Smooth muscle cell of the brain vasculature (primary cell): ENCODE data around the gene RNU6-9.

Experiments used
- DNase-seq: peaks from one replicate; pipeline ENCODE4 v3.0.0-alpha.2; 2012; ENCODE audit warnings: low read depth, low spot score

Gene RNU6-9

GRCh38 chr19:897442-898039 lies 4.3 kb downstream of the RNU6-9 start:
- no peak for DNase-seq

DNA sequence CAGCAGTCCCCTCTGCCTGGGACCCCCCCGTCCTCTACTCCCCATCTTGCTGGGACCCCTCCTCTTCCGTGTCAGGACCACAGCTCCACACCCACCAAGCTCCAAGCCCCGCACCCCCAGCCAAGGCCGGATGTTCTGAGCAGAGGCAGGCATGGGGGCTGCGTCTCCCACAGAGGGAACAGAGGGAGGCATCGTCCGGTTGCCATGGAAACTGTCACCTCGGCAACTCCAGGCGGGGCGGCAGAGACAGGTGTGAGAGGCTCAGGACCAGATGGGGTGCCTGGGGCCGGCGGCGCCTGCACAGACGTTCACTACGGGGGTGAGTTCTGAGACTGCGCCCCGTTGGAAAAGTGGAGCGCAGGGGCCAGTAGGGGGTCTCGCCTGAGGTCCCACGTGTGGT lies 5.4 kb downstream of the RNU6-9 start:
- no peak for DNase-seq

- DNase-seq, result no peak
Measured at GRCh38 chr19:899336-900042, 6.2 kb downstream of the RNU6-9 start.

- DNase-seq, result no peak
Measured at GRCh38 chr19:900043-900301, 6.7 kb downstream of the RNU6-9 start.

DNA sequence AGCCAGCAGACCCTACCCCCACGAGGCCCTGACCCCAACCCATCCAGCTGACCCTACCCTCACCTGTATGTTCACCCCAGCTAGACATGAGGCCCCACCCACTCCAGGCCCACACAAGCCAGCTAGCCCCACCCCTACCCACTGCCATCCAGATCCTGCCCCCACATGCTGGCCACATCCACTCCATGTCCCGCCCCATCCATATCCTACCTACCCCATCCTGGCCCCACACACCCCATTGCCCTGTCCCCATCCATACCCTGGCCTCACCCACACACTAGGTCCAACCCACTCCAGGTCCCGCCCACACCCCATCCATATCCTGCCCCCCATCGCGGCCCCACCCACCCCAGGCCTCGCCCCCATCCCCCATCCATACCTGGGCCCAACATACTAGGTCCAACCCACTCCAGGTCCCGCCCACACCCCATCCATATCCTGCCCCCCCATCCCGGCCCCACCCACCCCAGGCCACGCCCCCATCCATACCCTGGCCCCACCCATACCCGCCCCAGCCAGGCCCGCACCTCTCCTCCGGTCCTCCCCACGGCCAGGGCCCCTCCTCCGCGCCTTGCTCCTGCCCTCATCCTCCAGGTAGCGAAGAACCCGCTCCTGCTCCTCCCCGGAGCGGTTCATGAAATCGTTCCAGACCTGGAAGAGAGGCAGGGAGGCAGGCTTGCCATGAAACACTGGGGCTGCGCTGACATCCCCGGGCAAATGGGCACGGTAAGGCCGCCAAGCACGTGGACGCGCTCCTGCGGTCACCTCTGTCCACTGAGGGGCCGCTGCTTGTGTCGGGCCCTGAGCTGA lies 7.2 kb downstream of the RNU6-9 start:
- DNase-seq, result no peak

DNA sequence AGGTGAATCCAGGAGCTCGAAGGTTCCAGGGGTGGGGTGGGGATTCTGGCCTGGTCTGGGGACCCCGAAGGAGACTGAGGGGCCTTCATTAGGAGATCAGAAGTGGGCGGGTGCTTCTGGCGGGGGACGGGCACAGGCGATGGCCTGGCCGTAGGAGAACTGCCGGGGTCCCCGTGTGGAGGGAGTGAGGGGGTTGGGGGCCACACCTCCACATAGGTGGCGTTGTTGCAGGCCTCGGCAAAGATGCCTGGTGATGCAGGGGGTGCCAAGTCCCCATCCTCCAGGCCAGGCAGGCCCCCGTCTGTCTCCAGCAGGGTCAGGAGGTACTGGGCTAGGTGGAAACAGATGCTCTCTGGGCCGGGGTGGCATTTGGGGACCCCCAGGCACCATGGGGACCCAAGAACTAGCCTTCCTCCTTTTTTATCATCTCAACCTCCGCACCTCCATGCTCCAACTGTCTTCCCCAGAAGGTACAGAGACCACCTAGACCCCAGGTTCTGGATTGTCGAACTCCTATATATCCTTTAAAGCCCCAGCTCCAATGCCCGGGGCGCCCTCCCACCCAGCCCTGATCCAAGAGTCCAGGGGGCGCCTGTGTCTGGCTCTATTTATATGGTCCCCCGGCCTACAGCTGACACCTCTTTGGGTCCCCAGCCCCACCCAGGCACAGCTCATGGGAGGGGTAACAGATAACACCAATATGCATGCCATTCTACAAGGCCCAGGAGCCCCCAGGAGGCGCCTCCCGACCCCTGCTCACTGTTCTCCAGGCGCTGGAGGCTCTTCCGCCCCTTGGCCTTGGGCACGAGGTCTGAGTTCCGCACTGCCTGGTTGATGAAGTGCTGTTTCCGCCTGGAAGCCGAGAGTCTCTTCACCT lies 8.2 kb downstream of the RNU6-9 start:
- DNase-seq, result no peak

GRCh38 chr19:902093-902370 lies 8.7 kb downstream of the RNU6-9 start:
- DNase-seq, result no peak

DNA sequence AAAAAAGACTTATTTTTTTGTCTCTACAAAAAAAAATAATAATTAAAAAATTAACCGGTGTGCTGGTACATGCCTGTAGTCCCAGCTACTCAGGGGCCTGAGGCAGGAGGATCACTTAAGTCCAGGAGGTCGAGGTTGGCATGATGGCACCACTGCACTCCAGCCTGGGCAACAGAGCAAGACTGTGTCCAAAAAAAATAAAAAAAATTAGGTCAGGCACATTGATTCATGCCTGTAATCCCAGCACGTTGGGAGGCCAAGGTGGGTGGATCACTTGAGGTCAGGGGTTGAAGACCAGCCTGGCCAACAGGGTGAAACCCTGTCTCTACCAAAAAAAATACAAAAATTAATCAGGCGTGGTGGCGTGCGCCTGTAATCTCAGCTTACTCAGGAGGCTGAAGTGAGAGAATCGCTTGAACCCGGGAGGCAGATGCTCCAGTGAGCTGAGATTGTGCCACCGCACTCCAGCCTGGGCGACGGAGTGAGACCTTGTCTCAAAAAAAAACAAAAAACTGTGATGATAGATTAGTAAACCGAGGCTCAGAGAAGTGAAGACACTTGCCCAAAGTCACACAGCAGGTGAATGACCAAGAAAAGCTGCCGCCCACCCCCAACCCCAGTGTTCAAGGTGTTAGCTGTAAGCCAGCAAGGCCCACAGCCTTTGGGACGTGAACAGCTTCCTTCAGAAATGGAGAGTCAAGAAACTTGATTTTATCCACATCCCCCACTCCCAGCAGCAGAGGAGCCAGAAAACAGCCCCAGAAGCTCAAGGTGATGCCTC lies 9.4 kb downstream of the RNU6-9 start:
- DNase-seq, result no peak

- DNase-seq, result no peak
Measured at GRCh38 chr19:903266-903797, 10.0 kb downstream of the RNU6-9 start.

DNA sequence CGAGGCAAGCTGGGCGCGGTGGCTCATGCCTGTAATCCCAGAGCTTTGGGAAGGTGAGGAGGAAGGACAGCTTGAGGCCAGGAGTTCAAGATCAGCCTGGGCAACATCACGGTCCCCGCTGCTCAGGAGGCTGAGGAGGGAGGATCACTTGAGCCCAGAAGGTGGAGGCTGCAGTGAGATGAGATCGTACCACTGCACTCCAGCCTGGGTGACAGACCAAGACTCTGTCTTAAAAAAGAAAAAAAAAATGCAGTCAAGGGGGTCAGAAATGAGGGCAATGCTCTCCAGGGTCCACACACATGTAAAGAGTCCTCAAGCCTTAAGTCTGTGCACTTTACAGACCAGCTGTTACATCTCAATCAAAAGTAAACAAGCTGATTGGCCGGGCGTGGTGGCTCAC lies 11.3 kb downstream of the RNU6-9 start:
- no peak for DNase-seq

- no peak for DNase-seq
Measured at GRCh38 chr19:906480-906879, 13.2 kb downstream of the RNU6-9 start.

GRCh38 chr19:907183-907853 lies 14.0 kb downstream of the RNU6-9 start:
- no peak for DNase-seq

DNA sequence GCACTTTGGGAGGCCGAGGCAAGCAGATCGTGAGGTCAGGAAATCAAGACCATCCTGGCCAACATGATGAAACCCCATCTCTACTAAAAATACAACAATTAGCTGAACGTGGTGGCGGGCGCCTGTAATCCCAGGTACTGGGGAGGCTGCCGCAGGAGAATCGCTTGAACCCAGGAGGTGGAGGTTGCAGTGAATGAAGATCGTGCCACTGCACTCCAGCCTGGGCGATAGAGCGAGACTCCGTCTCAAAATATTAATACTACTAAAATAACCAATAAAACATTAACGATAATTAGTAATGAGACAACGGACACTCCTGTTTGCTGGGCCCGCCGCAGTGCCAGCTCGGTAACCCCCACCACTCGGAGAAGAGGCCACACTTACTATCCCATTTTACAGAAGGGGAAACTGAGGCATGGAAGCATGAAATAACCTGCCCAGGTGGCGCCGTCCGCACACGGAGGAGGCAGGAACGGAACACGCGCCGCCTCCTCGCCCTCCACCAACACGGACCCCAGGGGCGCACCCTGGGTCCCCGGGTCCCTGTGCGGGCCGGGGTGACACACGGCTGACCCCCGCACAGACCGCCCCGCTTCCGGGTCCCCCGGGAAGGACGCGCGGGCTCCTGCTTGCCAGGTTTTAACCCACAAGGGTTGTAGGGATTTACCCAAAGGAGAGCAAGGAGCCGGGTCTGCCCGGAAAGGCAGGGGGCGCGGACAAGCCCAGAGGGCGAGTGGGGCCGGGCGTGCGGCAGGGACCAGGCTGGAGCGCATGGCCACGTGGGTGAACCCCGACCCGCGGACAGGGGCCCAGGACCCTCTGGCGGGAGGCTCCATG lies 18.1 kb downstream of the RNU6-9 start:
- DNase-seq, result no peak

DNA sequence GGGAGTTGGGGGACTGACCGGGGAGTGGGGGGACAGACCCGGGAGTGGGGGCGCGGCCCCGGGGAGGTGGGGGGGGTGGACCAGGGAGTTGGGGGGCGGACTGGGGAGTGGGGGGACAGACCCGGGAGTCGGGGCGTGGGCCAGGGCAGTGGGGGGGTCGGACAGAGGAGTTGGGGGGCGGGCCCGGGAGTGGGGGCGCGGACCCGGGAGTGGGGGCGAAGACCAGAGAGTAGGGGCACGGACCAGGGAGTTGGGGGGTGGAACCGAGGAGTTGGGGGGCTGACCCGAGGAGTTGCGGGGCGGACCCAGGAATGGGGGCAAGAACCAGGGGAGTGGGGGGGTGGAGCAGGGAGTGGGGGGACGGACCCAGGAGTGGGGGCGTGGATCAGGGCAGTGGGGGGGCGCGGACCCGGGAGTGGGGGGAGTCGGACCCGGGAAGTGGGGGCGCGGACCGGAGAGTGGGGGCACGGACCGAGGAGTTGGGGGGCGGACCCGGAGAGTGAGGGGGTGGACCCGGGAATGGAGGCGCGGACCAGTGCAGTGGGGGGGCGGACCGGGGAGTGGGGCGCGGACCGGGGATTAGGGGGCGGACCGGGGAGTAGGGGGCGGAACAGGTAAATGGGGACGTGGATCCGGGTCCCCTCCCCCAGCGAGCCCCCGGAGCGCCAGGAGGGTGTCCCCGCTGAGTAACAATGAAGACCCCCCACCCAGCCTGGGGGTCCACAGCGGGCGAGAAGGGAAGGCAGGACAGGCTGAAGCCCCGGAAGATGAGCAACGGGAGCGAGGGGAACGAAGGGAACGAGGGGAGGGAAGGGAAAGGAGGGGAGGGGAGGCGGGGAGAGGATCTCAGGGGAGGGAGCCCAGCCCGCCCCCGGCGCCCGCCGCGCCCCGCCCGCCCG lies 19.1 kb downstream of the RNU6-9 start:
- DNase-seq, result no peak

GRCh38 chr19:913080-913748 lies 19.9 kb downstream of the RNU6-9 start, which contains the start of gene R3HDM4:
Gene R3HDM4 (minus strand): TSS chr19:913219. CDS start chr19:913157, 62 bp downstream.
- no peak for DNase-seq

DNA sequence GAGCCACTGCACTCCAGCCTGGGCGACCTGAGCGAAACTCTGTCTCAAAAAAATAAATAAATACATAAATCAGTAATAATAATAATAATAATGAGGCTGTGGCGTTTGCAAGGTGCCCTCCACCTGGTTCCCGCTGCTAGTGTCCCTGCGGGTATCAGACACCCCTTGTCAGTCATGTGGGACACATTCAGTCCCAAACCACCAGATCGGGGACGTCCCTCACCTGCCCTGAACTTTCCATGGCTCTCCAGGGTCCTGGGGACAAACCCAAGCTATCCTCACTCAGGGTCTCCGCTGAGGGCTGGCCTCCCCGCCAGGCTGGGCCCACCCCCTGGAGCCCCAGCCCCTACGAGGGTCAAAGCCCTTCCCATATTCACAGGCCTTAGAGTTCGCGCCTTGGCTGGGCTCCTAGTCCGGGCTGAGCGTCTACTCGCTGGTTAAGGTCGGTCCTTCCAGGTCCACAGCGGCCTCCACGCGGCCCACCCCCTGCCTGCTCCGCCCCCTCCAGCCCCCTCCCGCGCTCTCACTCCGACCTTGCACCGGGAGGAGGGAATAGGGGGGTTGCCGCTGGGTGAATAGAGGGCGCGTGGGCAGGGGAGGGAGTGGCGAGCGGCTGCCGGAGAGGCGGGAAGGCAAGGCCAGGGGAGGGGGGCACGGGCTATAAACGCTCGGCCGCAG lies 23.5 kb downstream of the RNU6-9 start:
- DNase-seq, result no peak

DNA sequence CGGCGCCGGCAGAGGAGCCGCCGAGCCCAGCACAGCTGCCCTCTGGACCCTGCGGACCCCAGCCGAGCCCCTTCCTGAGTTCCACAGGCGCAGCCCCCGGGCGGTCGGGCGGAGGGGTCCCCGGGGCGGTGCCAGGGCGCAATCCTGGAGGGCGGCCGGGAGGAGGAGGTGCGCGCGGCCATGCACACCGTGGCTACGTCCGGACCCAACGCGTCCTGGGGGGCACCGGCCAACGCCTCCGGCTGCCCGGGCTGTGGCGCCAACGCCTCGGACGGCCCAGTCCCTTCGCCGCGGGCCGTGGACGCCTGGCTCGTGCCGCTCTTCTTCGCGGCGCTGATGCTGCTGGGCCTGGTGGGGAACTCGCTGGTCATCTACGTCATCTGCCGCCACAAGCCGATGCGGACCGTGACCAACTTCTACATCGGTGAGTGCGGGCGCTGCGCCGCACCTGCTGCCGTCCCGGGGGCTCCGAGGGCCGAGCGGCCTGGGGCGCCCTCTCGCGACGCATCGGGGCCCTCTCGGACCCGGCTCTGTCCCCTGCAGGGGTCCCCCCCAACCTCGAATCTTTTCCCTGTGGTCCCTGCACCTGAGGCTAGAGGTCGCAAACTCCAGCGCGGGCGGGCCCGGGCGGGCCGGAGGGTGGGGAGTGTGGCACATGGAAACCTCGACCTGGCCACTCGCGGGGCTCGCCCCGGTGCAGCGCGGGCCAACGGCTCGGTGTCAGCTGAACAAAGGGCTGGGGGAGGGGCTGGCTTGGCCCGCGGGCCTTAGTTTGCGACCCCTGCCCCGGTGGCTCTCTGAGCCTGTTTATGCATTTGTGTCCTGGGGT lies 24.3 kb downstream of the RNU6-9 start, which contains the start of gene KISS1R:
TSS of gene KISS1R (plus strand) at position 11 of the 829 bp plus-strand sequence. CDS start at position 181, 170 bp downstream.
- DNase-seq, result no peak
